PC-9 (cell line): ENCODE results near the gene ACSL4. TPM values are rescaled to one million over a fixed set of nuclear protein-coding genes. Genes with fewer than 3 reads are reported as not detected.

Source experiments
- BruUV-seq: library from RNA; stranded (reverse); fragments of 400-500 nt; replicated peaks from 2 replicates; lab custom pipeline; 2021; lab: Mats Ljungman, UMichigan
- CTCF ChIA-PET: fragments of 300-600 bp; sonication (Branson Sonifier 250); formaldehyde crosslinking; loops from one replicate; lab custom pipeline; 2022; ENCODE audit warnings: antibody characterized with exemption; lab: Charles Lee
- POLR2A ChIA-PET: fragments of 300-600 bp; sonication (Branson Sonifier 250); formaldehyde crosslinking; loops from one replicate; lab custom pipeline; 2022; ENCODE audit warnings: antibody characterized with exemption; ENCODE audit not compliant: unreplicated experiment; lab: Charles Lee
- DNase-seq, 2 experiments: peaks; one replicate each; pipeline versions ENCODE4 v3.0.0 to v3.0.0-alpha.2; 2015 to 2022; ENCODE audit warnings: mixed read lengths in 1 of 2
- H2AFZ ChIP-seq: fragments of 200-600 bp; sonication (generic); 2 replicates; pipeline ENCODE4 v1.8.1; 2017; ENCODE audit warnings: antibody characterized with exemption
- H3F3A ChIP-seq: fragments of 200-600 bp; sonication (generic); 2 replicates; pipeline ENCODE4 v1.8.1; 2017; ENCODE audit warnings: antibody characterized with exemption, mild to moderate bottlenecking, low read depth; ENCODE audit not compliant: insufficient read depth
- H3K27ac ChIP-seq: fragments of 200-600 bp; sonication (generic); 2 replicates; pipeline ENCODE4 v1.6.1; 2016; ENCODE audit warnings: mixed run types
- H3K27me3 ChIP-seq: fragments of 200-600 bp; sonication (generic); 2 replicates; pipeline ENCODE4 v1.6.1; 2016; ENCODE audit warnings: low read depth, mixed run types; ENCODE audit not compliant: insufficient read depth
- H3K36me3 ChIP-seq: fragments of 200-600 bp; sonication (generic); 2 replicates; pipeline ENCODE4 v1.6.1; 2016; ENCODE audit warnings: low read depth, mixed run types
- H3K4me1 ChIP-seq: fragments of 200-600 bp; sonication (generic); replicated peaks from 2 replicates; pipeline ENCODE4 v1.6.1; 2016; ENCODE audit warnings: mixed run types; ENCODE audit not compliant: insufficient read depth
- H3K4me2 ChIP-seq: fragments of 200-600 bp; sonication (generic); 2 replicates; pipeline ENCODE4 v1.6.1; 2017; ENCODE audit warnings: mixed run types
- H3K4me3 ChIP-seq: fragments of 200-600 bp; sonication (generic); 2 replicates; pipeline ENCODE4 v1.6.1; 2016; ENCODE audit warnings: mixed run types
- H3K79me2 ChIP-seq: fragments of 200-600 bp; sonication (generic); 2 replicates; pipeline ENCODE4 v1.6.1; 2017; ENCODE audit warnings: low read depth, mixed run types
- H3K9me2 ChIP-seq: fragments of 200-600 bp; sonication (generic); 2 replicates; pipeline ENCODE4 v1.8.1; 2017; ENCODE audit warnings: mild to moderate bottlenecking; ENCODE audit not compliant: insufficient read depth
- H3K9me3 ChIP-seq: fragments of 200-600 bp; sonication (generic); 2 replicates; pipeline ENCODE4 v1.8.1; 2016; ENCODE audit warnings: low read depth; ENCODE audit not compliant: insufficient read depth
- H4K20me1 ChIP-seq: fragments of 200-600 bp; sonication (generic); 2 replicates; pipeline ENCODE4 v1.8.1; 2017; ENCODE audit not compliant: insufficient read depth
- CTCF ChIP-seq: fragments of 200-600 bp; sonication (generic); conservative IDR thresholded peaks from 2 replicates; pipeline ENCODE4 v1.6.1; 2017; ENCODE audit warnings: mixed run types, antibody characterized with exemption, mild to moderate bottlenecking, moderate library complexity
- EZH2 ChIP-seq: fragments of 200-600 bp; sonication (generic); IDR thresholded peaks from 2 replicates; pipeline ENCODE4 v1.8.0; 2017; ENCODE audit warnings: antibody characterized with exemption, low read depth
- intact Hi-C: fragments of 100-400 bp; cut with micrococcal nuclease; formaldehyde crosslinking; loops from one replicate; pipeline ENCODE4 v1.10.0; 2022; ENCODE audit not compliant: unreplicated experiment
- total RNA-seq: library from RNA; stranded (reverse); gene quantifications from 2 replicates; pipeline ENCODE4 v1.2.3, GENCODE V29; 2021

ACSL4 gene
- total RNA-seq, 1 experiment from 2014 or later = 81.1 TPM

GRCh38 chrX:109632906-109633504 lies 100.1 kb downstream of the ACSL4 start:
- intact Hi-C loops = loop anchor here (1.0 to 10.0 kb wide), 3 partner anchors 148 to 512 kb away; no protein-coding TSS in a partner anchor
- CTCF ChIA-PET = interaction anchor here (0.8 to 3.3 kb wide), 2 partner anchors 144 to 147 kb away, joined by 3 to 11 read pairs; no protein-coding TSS in a partner anchor
- no peaks in the 10 kb centered on the region for H3K36me3 ChIP-seq
- H3K27ac ChIP-seq = no peak overlapping the region
- H3F3A ChIP-seq = no peaks in the 10 kb centered on the region
- H4K20me1 ChIP-seq = no peaks in the 10 kb centered on the region
- DNase-seq = peak in 1 of 2 experiments; percentile 9
- TF ChIP-seq EZH2 (no peak), CTCF (peak; percentile 77)
- peaks cover 5% of the 10 kb centered on the region; the same call in 1 of the 2 replicates for H3K9me2 ChIP-seq
- H3K4me2 ChIP-seq = no peak overlapping the region
- H2AFZ ChIP-seq = no peak overlapping the region
- no peaks in the 10 kb centered on the region for H3K4me1 ChIP-seq
- no peaks in the 10 kb centered on the region for H3K9me3 ChIP-seq
- no peak overlapping the region for H3K4me3 ChIP-seq
- POLR2A ChIA-PET = no interaction called here
- H3K79me2 ChIP-seq = no peaks in the 10 kb centered on the region
- BruUV-seq = no TSS peak
- no peaks in the 10 kb centered on the region for H3K27me3 ChIP-seq

GRCh38 chrX:109629310-109629709 lies 103.7 kb downstream of the ACSL4 start:
- Histone ChIP-seq H4K20me1 (no peaks in the 10 kb centered on the region), H3F3A (no peaks in the 10 kb centered on the region), H2AFZ (no peak overlapping the region), H3K4me1 (no peaks in the 10 kb centered on the region), H3K4me3 (no peak overlapping the region), H3K9me2 (peaks cover 5% of the 10 kb centered on the region; the same call in 1 of the 2 replicates), H3K36me3 (no peaks in the 10 kb centered on the region), H3K9me3 (no peaks in the 10 kb centered on the region), H3K4me2 (no peak overlapping the region), H3K27ac (no peak overlapping the region), H3K79me2 (no peaks in the 10 kb centered on the region), H3K27me3 (no peaks in the 10 kb centered on the region)
- intact Hi-C loops = no loop called here
- BruUV-seq = no TSS peak
- TF ChIP-seq EZH2 = no peak
- no peak for DNase-seq
- CTCF ChIA-PET = no interaction called here
- POLR2A ChIA-PET = no interaction called here

- no peaks in the 10 kb centered on the region for H3K27me3 ChIP-seq
- H3K4me1 ChIP-seq = no peaks in the 10 kb centered on the region
- H3K27ac ChIP-seq = no peak overlapping the region
- no TSS peak for BruUV-seq
- H3K4me2 ChIP-seq = no peak overlapping the region
- ChIA-PET CTCF (interaction anchor here (0.6 to 0.9 kb wide), 2 partner anchors 86 to 141 kb away, joined by 3 read pairs; no protein-coding TSS in a partner anchor), POLR2A (no interaction called here)
- H3K4me3 ChIP-seq = no peak overlapping the region
- no peaks in the 10 kb centered on the region for H3K9me3 ChIP-seq
- no peaks in the 10 kb centered on the region for H3K36me3 ChIP-seq
- H4K20me1 ChIP-seq = no peaks in the 10 kb centered on the region
- H3K79me2 ChIP-seq = no peaks in the 10 kb centered on the region
- no peak overlapping the region for H2AFZ ChIP-seq
- TF ChIP-seq CTCF (no peak), EZH2 (no peak)
- H3F3A ChIP-seq = no peaks in the 10 kb centered on the region
- H3K9me2 ChIP-seq = peaks cover 5% of the 10 kb centered on the region; the same call in 1 of the 2 replicates
- DNase-seq = no peak
- intact Hi-C loops = no loop called here
Observed at GRCh38 chrX:109626637-109627036, 106.4 kb downstream of the ACSL4 start.
